Panc1 (cell line): ENCODE results near the gene APLN. TPM values are rescaled to one million over a fixed set of nuclear protein-coding genes. Genes with fewer than 3 reads are reported as not detected.

Experiments used
- ATAC-seq: fragments of 200-7000 bp; cut with Tn5 transposase; 2 replicates; pipeline ENCODE4 v1.9.1; 2020; ENCODE audit warnings: mild to moderate bottlenecking, moderate library complexity
- BruUV-seq: library from RNA; stranded (reverse); fragments of 400-500 nt; replicated peaks from 2 replicates; lab custom pipeline; 2021; lab: Mats Ljungman, UMichigan
- CTCF ChIA-PET: fragments of 300-600 bp; sonication (Branson Sonifier 250); formaldehyde crosslinking; loops from one replicate; lab custom pipeline; 2022; ENCODE audit warnings: antibody characterized with exemption; lab: Charles Lee
- POLR2A ChIA-PET: fragments of 300-600 bp; sonication (Branson Sonifier 250); formaldehyde crosslinking; loops from one replicate; lab custom pipeline; 2022; ENCODE audit warnings: antibody characterized with exemption; lab: Charles Lee
- DNase-seq: peaks from one replicate; pipeline ENCODE4 v3.0.0-alpha.2; 2010; ENCODE audit warnings: low read depth, low spot score
- H3K27ac ChIP-seq: 2 replicates; pipeline ENCODE4 v1.5.1; 2011; ENCODE audit warnings: mild to moderate bottlenecking, low read length, inconsistent platforms
- H3K27me3 ChIP-seq: fragments of 200-500 bp; sonication (Bioruptor generic); 2 replicates; pipeline ENCODE4 v1.6.0; 2014; ENCODE audit warnings: low read length, inconsistent platforms; ENCODE audit not compliant: control insufficient read depth, insufficient read depth
- H3K36me3 ChIP-seq: fragments of 200-500 bp; sonication (Bioruptor generic); 2 replicates; pipeline ENCODE4 v1.5.1; 2014; ENCODE audit warnings: inconsistent platforms, mild to moderate bottlenecking, low read length, moderate library complexity; ENCODE audit not compliant: control insufficient read depth, insufficient read depth
- H3K4me1 ChIP-seq: 2 replicates; pipeline ENCODE4 v1.5.1; 2011; ENCODE audit warnings: inconsistent platforms, mild to moderate bottlenecking, low read length, moderate library complexity; ENCODE audit not compliant: control insufficient read depth, insufficient read depth
- H3K4me3 ChIP-seq, 2 experiments: 2 replicates each; pipeline ENCODE4 v1.5.1; 2011 to 2012; ENCODE audit warnings: low read depth in 2 of 2, low read length in 2 of 2, mild to moderate bottlenecking in 2 of 2, inconsistent platforms in 1 of 2, moderate library complexity in 1 of 2
- H3K9me3 ChIP-seq: fragments of 200-500 bp; sonication (Bioruptor generic); 2 replicates; pipeline ENCODE4 v1.5.1; 2014; ENCODE audit warnings: low read depth, mild to moderate bottlenecking, inconsistent platforms, low read length, moderate library complexity; ENCODE audit not compliant: control insufficient read depth, insufficient read depth
- CTCF ChIP-seq: fragments of 450-650 bp; IDR thresholded peaks from 2 replicates; pipeline ENCODE4 v1.5.1; 2017; ENCODE audit warnings: mild to moderate bottlenecking
- POLR2AphosphoS5 ChIP-seq: IDR thresholded peaks from 2 replicates; pipeline ENCODE4 v1.6.1; 2012; ENCODE audit warnings: mild to moderate bottlenecking, low read depth, low read length, moderate library complexity
- REST ChIP-seq, 2 experiments: IDR thresholded peaks; 2 replicates each; pipeline ENCODE4 v1.6.1; 2011 to 2012; ENCODE audit warnings: low read depth in 2 of 2, control low read depth in 1 of 2, low read length in 1 of 2, mild to moderate bottlenecking in 1 of 2, moderate library complexity in 1 of 2; ENCODE audit not compliant: insufficient read depth in 1 of 2
- TCF7L2 ChIP-seq: IDR thresholded peaks from 2 replicates; pipeline ENCODE4 v1.6.1; 2011; ENCODE audit warnings: mild to moderate bottlenecking, low read depth, low read length, inconsistent platforms
- in situ Hi-C: cut with HindIII; loops from 2 replicates; pipeline ENCODE4 v1.10.0; 2016; ENCODE audit warnings: low sequenced_read_pairs, low pct_unique_long_range_greater_than_20kb
- intact Hi-C: fragments of 100-400 bp; cut with micrococcal nuclease; formaldehyde crosslinking; loops from one replicate; pipeline ENCODE4 v1.10.0; 2022; ENCODE audit not compliant: unreplicated experiment
- total RNA-seq: library from RNA; stranded (reverse); gene quantifications from one replicate; pipeline ENCODE4 v1.2.1, GENCODE V29; 2021; ENCODE audit not compliant: unreplicated experiment

Gene APLN
- total RNA-seq, 1 experiment from 2014 or later, result 1.1 TPM

GRCh38 chrX:129608496-129608895, 46.3 kb downstream of the APLN start:
- Histone ChIP-seq H3K4me3 (no peak overlapping the region), H3K9me3 (no peaks in the 10 kb centered on the region), H3K27me3 (no peaks in the 10 kb centered on the region), H3K27ac (no peak overlapping the region), H3K4me1 (0 out of 2 replicates have a peak, but pooled peaks cover 4% of the 10 kb centered on the region), H3K36me3 (no peaks in the 10 kb centered on the region)
- CTCF ChIA-PET, result interaction anchor here (0.5 to 1.8 kb wide), 3 partner anchors 9 to 314 kb away, joined by 3 to 4 read pairs (median 4); no protein-coding TSS in a partner anchor
- BruUV-seq, result no TSS peak
- in situ Hi-C loops (no loop called here), intact Hi-C loops (loop anchor here (10.0 kb wide), 2 partner anchors 296 to 586 kb away; partner anchors contain the start of gene UTP14A)
- ATAC-seq (no peak), DNase-seq (no peak)
- no peak for TF ChIP-seq TCF7L2
- TF ChIP-seq REST (IDR thresholded peaks at IDR 0.05; ENCODE audit: insufficient read depth in 1 of 2, low read depth in 2 of 2, low read length in 1 of 2), result no peak
- no peak for TF ChIP-seq CTCF
- POLR2A ChIA-PET, result no interaction called here

GRCh38 chrX:129606918-129607317, 47.8 kb downstream of the APLN start:
- Histone ChIP-seq H3K27ac (no peak overlapping the region), H3K4me3 (no peak overlapping the region; a peak in 1 of 4 replicates), H3K9me3 (no peaks in the 10 kb centered on the region), H3K36me3 (no peaks in the 10 kb centered on the region), H3K4me1 (0 out of 2 replicates have a peak, but pooled peaks cover 4% of the 10 kb centered on the region), H3K27me3 (no peaks in the 10 kb centered on the region)
- ATAC-seq, result peak; percentile 72
- TF ChIP-seq CTCF (peak; percentile 76), POLR2AphosphoS5 (no peak), REST (IDR thresholded peaks at IDR 0.05; ENCODE audit: insufficient read depth in 1 of 2, low read depth in 2 of 2, low read length in 1 of 2) (no peak)
- BruUV-seq, result no TSS peak
- in situ Hi-C loops, result no loop called here
- CTCF ChIA-PET, result interaction anchor here (1.0 kb wide), 1 partner anchor 119 kb away, joined by 3 read pairs; no protein-coding TSS in a partner anchor
- POLR2A ChIA-PET, result no interaction called here
- DNase-seq, result peak; percentile 41
- intact Hi-C loops, result loop anchor here (2.0 to 10.0 kb wide), 3 partner anchors 120 to 588 kb away; partner anchors contain the start of gene UTP14A
